Neuronal stem cell (in vitro differentiated cells): ENCODE results near the gene OFD1.

Experiments
- DNase-seq: peaks from one replicate; pipeline ENCODE4 v3.0.0-alpha.2; 2013; ENCODE audit warnings: low spot score
- H2AFZ ChIP-seq: one replicate; pipeline ENCODE4 v1.6.1; 2013; ENCODE audit warnings: mild to moderate bottlenecking, low read length, inconsistent platforms
- H2AK5ac ChIP-seq: 2 replicates; pipeline ENCODE4 v1.6.1; 2013; ENCODE audit warnings: low read depth, mild to moderate bottlenecking, inconsistent platforms, low read length, moderate library complexity, mixed read lengths
- H2BK120ac ChIP-seq: 2 replicates; pipeline ENCODE4 v1.6.1; 2013; ENCODE audit warnings: low read depth, mild to moderate bottlenecking, inconsistent platforms, low read length, moderate library complexity, mixed read lengths
- H2BK12ac ChIP-seq: one replicate; pipeline ENCODE4 v1.6.1; 2013; ENCODE audit warnings: low read length, inconsistent platforms
- H2BK15ac ChIP-seq: 2 replicates; pipeline ENCODE4 v1.6.1; 2013; ENCODE audit warnings: mild to moderate bottlenecking, low read length, inconsistent platforms, mixed read lengths
- H2BK5ac ChIP-seq: one replicate; pipeline ENCODE4 v1.6.1; 2013; ENCODE audit warnings: inconsistent platforms, mild to moderate bottlenecking, low read length, moderate library complexity
- H3K14ac ChIP-seq: one replicate; pipeline ENCODE4 v1.6.1; 2013; ENCODE audit warnings: low read length, inconsistent platforms
- H3K18ac ChIP-seq: 2 replicates; pipeline ENCODE4 v1.6.1; 2013; ENCODE audit warnings: low read length, inconsistent platforms
- H3K23ac ChIP-seq: 2 replicates; pipeline ENCODE4 v1.6.1; 2013; ENCODE audit warnings: low read depth, mild to moderate bottlenecking, mixed read lengths, low read length, inconsistent platforms; ENCODE audit not compliant: poor library complexity
- H3K27ac ChIP-seq: replicated peaks from 3 replicates; pipeline ENCODE4 v1.5.1; 2013; ENCODE audit warnings: low read length, inconsistent platforms
- H3K27me3 ChIP-seq, 3 experiments: 2 replicates each; pipeline ENCODE4 v1.6.1; 2013; ENCODE audit warnings: low read length in 3 of 3, mild to moderate bottlenecking in 2 of 3, inconsistent platforms in 1 of 3, low read depth in 1 of 3, mixed read lengths in 1 of 3, moderate library complexity in 1 of 3; ENCODE audit not compliant: control insufficient read depth in 3 of 3, insufficient read depth in 3 of 3
- H3K36me3 ChIP-seq, 2 donors: replicated peaks in 1 of 2; 2 replicates each; pipeline ENCODE4 v1.6.1; 2013; ENCODE audit warnings: low read length in 2 of 2; ENCODE audit not compliant: control insufficient read depth in 2 of 2, insufficient read depth in 2 of 2
- H3K4ac ChIP-seq: 2 replicates; pipeline ENCODE4 v1.6.1; 2013; ENCODE audit warnings: inconsistent platforms, mild to moderate bottlenecking, low read length, moderate library complexity
- H3K4me1 ChIP-seq, 2 donors: 1 replicate in 1 of 2; 2 replicates in 1 of 2; pipeline ENCODE4 v1.6.1; 2013; ENCODE audit warnings: low read length in 2 of 2, low read depth in 1 of 2; ENCODE audit not compliant: control insufficient read depth in 2 of 2, insufficient read depth in 1 of 2
- H3K4me2 ChIP-seq: one replicate; pipeline ENCODE4 v1.6.1; 2013; ENCODE audit warnings: mild to moderate bottlenecking, low read length, inconsistent platforms; ENCODE audit not compliant: insufficient read depth, poor library complexity, severe bottlenecking
- H3K4me3 ChIP-seq, 2 donors: 2 replicates each; pipeline ENCODE4 v1.5.1; 2013; ENCODE audit warnings: low read length in 2 of 2, mild to moderate bottlenecking in 2 of 2, inconsistent platforms in 1 of 2, moderate library complexity in 1 of 2
- H3K79me1 ChIP-seq: one replicate; pipeline ENCODE4 v1.6.1; 2013; ENCODE audit warnings: low read depth, mild to moderate bottlenecking, inconsistent platforms, low read length, moderate library complexity
- H3K9ac ChIP-seq: one replicate; pipeline ENCODE4 v1.6.1; 2013; ENCODE audit warnings: mild to moderate bottlenecking, low read depth, low read length, inconsistent platforms; ENCODE audit not compliant: poor library complexity
- H3K9me3 ChIP-seq, 2 donors: replicated peaks in 1 of 2; 2 replicates each; pipeline versions ENCODE3 to v1.6.1; 2013; ENCODE audit warnings: low read length in 2 of 2, mild to moderate bottlenecking in 2 of 2, inconsistent platforms in 1 of 2, low read depth in 1 of 2, mixed read lengths in 1 of 2, moderate library complexity in 1 of 2; ENCODE audit not compliant: control insufficient read depth in 2 of 2, insufficient read depth in 1 of 2
- H4K8ac ChIP-seq: one replicate; pipeline ENCODE4 v1.6.1; 2013; ENCODE audit warnings: low read depth, mild to moderate bottlenecking, inconsistent platforms, low read length, moderate library complexity
- H4K91ac ChIP-seq: one replicate; pipeline ENCODE4 v1.6.1; 2013; ENCODE audit warnings: low read length, low read depth, mild to moderate bottlenecking, inconsistent platforms; ENCODE audit not compliant: poor library complexity
- WGBS, 2 donors: extraction: QIAGEN DNeasy Blood & Tissue Kit; methylation state at CpG; one replicate each; pipeline ENCODE4 v1.1.7; 2013; ENCODE audit warnings: missing lambda C conversion rate in 2 of 2, mixed read lengths in 1 of 2; ENCODE audit not compliant: insufficient read length in 2 of 2, insufficient replicate concordance in 1 of 2; ENCODE audit errors: extremely low coverage in 2 of 2; 5-methylcytosine and 5-hydroxymethylcytosine counted together

The OFD1 gene

GRCh38 chrX:13791145-13791544 lies 56.6 kb downstream of the OFD1 start:
- Histone ChIP-seq H3K9me3 (no peaks in the 10 kb centered on the region), H3K27me3 (no peaks in the 10 kb centered on the region), H3K9ac (no peak overlapping the region), H3K36me3 (peaks cover 0 to 9% of the 10 kb centered on the region in 2 donors), H2BK12ac (no peak overlapping the region), H3K23ac (no peak overlapping the region), H3K4me1 (peaks cover 3 to 13% of the 10 kb centered on the region in 2 donors), H2BK5ac (no peak overlapping the region), H2BK120ac (no peak overlapping the region), H4K91ac (no peak overlapping the region), H3K4me2 (no peak overlapping the region), H3K14ac (no peak overlapping the region), H2AK5ac (no peak overlapping the region), H4K8ac (no peak overlapping the region), H2BK15ac (no peak overlapping the region), H3K4me3 (no peak overlapping the region), H3K79me1 (no peaks in the 10 kb centered on the region), H3K4ac (no peak overlapping the region), H2AFZ (no peak overlapping the region), H3K27ac (no peak overlapping the region), H3K18ac (no peak overlapping the region)
- no peak for DNase-seq
- WGBS, 2 donors = no CpG with 5 or more reads among the region's 2 CpGs

- H3K9me3 ChIP-seq = no peaks in the 10 kb centered on the region
- H3K27ac ChIP-seq = no peak overlapping the region
- H3K23ac ChIP-seq = no peak overlapping the region
- H3K9ac ChIP-seq = no peak overlapping the region
- no peak overlapping the region for H3K18ac ChIP-seq
- no peak overlapping the region for H2BK5ac ChIP-seq
- H3K4ac ChIP-seq = no peak overlapping the region
- H3K4me1 ChIP-seq = peaks cover 3 to 13% of the 10 kb centered on the region in 2 donors
- no peak overlapping the region for H2BK12ac ChIP-seq
- H4K91ac ChIP-seq = no peak overlapping the region
- H2AFZ ChIP-seq = no peak overlapping the region
- peaks cover 0 to 7% of the 10 kb centered on the region in 2 donors for H3K36me3 ChIP-seq
- H3K4me3 ChIP-seq = no peak overlapping the region
- no peak overlapping the region for H4K8ac ChIP-seq
- H2BK120ac ChIP-seq = no peak overlapping the region
- H2AK5ac ChIP-seq = no peak overlapping the region
- no peak overlapping the region for H3K4me2 ChIP-seq
- H2BK15ac ChIP-seq = no peak overlapping the region
- H3K14ac ChIP-seq = no peak overlapping the region
- WGBS, 2 donors = no CpG with 5 or more reads among the region's 2 CpGs
- H3K79me1 ChIP-seq = no peaks in the 10 kb centered on the region
- H3K27me3 ChIP-seq = no peaks in the 10 kb centered on the region
- no peak for DNase-seq
Observed at GRCh38 chrX:13791559-13791958, 57.0 kb downstream of the OFD1 start.

DNA sequence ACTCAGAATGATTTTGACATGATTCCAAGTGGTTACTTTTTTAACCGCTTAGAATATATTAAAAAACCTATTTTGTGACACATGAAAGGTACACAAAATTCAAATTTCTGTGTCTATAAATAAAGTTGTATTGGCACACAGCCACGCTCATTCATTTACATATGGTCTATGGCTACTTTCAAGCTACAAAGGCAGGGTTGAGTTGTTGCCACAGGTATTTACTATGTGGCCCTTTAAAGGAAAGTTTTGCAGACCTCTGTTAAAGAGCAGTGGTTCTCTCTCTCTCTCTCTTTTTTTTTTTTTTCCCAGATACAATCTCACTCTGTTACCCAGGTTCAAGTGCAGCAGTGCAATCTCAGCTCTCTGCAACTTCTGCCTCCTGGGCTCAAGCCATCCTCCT lies 59.3 kb downstream of the OFD1 start:
- Histone ChIP-seq H4K8ac (no peak overlapping the region), H2BK120ac (no peak overlapping the region), H3K18ac (no peak overlapping the region), H3K14ac (no peak overlapping the region), H3K79me1 (no peaks in the 10 kb centered on the region), H2BK12ac (no peak overlapping the region), H2AFZ (no peak overlapping the region), H3K27me3 (no peaks in the 10 kb centered on the region), H3K9me3 (no peaks in the 10 kb centered on the region), H3K4me2 (no peak overlapping the region), H2BK5ac (no peak overlapping the region), H3K4me1 (peaks cover 3 to 13% of the 10 kb centered on the region in 2 donors), H3K9ac (no peak overlapping the region), H3K36me3 (peaks cover 0 to 22% of the 10 kb centered on the region in 2 donors), H3K23ac (no peak overlapping the region), H4K91ac (no peak overlapping the region), H3K27ac (no peak overlapping the region), H2BK15ac (no peak overlapping the region), H3K4ac (no peak overlapping the region), H2AK5ac (no peak overlapping the region), H3K4me3 (no peak overlapping the region)
- WGBS, 2 donors = no CpG with 5 or more reads among the region's 2 CpGs
- DNase-seq = no peak

DNA sequence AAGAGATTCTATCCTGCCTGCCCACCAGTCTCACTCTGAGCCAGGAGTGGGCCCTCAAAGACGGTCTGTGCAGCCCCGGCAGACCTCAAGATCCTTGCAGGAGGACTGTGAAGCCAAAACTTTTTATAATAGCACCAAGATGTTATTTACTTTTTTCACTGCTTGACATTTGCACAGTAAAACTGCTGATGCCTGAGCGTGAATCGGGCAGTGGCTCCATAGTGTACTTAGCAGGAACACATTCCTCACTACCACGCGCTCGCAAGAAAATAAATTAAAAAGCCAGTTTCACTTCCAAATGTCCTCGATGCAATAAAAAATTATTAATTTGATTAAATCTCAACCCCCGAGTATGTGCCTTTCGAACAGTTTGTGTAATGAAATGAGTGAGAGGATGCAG lies 59.9 kb downstream of the OFD1 start:
- Histone ChIP-seq H2BK15ac (no peak overlapping the region), H3K27me3 (no peaks in the 10 kb centered on the region), H2BK5ac (no peak overlapping the region), H3K9me3 (no peaks in the 10 kb centered on the region), H3K23ac (no peak overlapping the region), H2AK5ac (no peak overlapping the region), H3K18ac (no peak overlapping the region), H3K4me1 (peaks cover 3 to 13% of the 10 kb centered on the region in 2 donors), H4K8ac (no peak overlapping the region), H3K9ac (no peak overlapping the region), H3K79me1 (no peaks in the 10 kb centered on the region), H2BK12ac (no peak overlapping the region), H2AFZ (no peak overlapping the region), H3K4me2 (no peak overlapping the region), H2BK120ac (no peak overlapping the region), H3K4me3 (no peak overlapping the region), H3K14ac (no peak overlapping the region), H3K27ac (no peak overlapping the region), H4K91ac (no peak overlapping the region), H3K4ac (no peak overlapping the region), H3K36me3 (peaks cover 0 to 23% of the 10 kb centered on the region in 2 donors)
- no CpG with 5 or more reads among the region's 10 CpGs for WGBS, 2 donors
- DNase-seq = no peak
